GM11168 (cell line): ENCODE measurements around the gene STPG4.

Source experiments
- in situ Hi-C: fragments of 300-500 bp; cut with MboI; formaldehyde crosslinking; loops from one replicate; pipeline ENCODE4 v1.12.0; 2022; ENCODE audit warnings: low sequenced_read_pairs; ENCODE audit not compliant: unreplicated experiment

The STPG4 gene

DNA sequence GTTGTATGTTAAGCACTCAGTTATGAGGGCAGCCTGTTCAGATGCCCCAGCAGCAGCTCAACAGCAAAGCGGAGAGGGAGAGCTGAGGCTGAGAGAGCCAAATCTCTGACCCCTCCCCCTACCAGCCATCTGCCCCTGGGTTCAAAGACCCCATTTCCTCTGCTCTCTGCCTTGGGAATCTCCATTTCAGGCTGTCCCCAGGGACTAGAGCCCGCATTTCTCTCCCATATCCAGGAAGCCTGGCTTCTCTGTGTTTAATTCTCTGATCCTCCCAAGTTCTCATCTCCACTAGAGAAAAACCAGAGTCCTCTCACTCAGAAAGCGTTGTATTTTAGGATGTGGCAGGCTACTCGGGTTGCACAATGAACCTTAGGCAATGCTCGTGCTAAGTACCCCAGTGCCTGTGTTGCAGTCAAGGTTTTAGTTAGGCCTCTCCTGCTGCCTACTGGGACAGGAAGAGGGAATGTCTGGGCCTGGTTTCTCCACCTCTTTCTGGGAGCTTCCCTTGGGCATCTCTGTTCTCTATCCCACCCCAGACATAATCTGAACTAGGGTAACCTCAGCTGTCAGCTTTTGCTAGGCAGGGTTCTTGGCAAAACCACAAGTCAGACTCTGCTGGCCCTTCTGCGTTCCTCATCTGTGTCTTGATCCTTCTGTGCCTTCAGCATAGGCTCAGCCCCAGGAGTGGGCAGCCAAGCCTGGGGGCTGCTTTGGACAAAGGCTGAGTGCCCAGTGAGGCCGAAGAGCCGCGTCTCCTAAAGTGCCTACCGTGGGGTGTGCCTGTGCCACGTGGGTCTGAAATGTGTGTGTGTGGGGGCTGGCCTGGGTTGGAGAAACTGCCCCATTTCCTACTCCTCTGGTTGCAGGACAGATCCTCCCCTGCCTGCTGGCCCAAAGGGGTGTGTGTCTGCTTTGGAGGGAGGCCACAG lies 96.8 kb downstream of the STPG4 start:
- in situ Hi-C loops: no loop called here

DNA sequence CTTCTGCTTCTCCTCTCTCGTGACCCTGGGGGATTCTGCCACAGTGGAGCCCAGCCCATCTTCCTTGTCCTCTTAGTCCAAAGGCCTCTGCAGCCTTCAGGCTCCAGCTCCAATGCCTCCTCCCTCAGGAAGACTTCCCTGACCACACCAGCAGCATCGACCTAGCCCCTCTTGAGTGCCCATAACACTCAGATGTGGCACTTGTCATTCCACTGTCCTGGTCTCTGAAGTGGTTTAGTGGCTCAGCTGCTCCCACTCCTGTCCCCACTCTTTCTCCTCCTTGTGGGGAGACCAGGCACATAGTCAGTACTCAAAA lies 97.5 kb downstream of the STPG4 start:
- in situ Hi-C loops: no loop called here

DNA sequence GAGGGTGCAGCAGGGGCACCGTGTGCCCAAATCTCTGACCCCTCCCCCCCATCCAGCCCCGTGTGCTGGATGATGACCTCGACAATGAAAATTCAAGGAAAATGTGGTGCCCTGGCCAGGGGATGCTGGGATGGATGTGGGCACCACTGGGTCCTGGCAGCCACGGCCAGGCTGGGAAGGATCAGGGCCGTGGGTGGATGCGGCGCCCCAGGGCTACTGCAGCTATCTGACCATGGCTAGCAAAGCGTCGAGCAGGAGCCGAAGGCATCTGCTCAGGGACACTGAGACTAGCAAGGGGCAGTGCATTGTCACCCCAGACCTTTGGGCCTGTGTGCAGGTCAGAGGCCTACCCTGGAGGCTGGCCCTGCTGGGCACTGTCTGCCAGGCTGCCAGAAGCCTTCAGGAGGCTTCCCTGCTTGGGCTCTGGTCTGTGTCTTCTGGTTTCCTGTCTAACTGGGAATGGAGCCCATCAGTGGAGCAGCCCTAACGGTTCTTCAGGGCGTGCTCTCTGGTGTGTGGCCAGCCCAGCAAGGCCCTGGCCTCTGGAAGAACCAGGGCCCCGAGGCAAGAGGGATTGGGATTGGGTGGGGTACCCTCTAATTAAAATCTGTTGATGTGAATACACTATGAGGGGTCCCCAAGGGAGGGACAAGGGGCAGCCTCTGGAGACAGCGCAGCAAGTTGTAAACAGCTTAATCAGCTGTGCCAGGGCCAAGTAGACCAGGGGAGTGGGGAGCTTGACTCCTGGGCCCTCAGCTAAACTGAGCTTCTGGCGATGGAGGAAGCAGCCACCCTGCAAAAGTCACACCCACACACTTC lies 98.0 kb downstream of the STPG4 start:
- in situ Hi-C loops: no loop called here

DNA sequence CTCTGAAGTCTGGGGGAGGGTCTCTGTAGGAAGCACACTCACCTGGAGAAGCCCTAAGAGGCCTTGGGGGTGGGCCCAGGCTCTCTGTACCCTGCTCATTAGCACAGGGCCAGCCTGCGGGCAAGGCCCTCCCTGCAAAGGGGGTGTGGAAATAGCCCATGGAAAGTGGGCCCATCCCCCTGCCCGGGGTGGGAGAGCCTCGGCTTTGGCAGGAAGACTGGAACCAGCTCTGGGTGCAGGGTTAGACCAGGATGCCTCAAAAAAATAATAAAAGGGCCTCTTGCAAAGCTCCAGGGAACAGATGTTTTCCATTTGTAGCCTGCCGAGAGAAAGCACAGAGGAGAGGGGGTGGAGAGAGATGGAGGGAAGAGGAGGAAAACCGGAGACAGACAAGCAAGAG lies 98.7 kb downstream of the STPG4 start:
- in situ Hi-C loops: no loop called here

DNA sequence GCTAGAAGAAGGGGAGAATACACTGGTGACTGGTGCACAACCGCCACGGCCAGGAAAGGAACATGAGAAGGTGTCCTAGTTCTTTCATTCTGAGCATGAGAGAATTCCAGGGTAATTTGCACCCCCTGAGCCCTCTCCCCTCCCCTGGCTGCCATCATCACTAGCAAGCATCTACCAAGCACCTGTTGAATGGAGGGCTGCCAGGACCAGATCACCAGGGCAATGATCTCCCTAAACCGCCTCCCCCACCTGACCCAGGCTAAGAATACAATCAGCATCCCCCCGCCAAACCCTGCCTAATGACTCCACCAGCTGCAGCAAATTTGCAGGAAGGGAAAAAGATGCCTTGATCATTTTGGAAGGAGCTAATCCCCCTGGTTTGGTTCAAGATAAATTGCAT lies 100.2 kb downstream of the STPG4 start:
- in situ Hi-C loops: no loop called here

DNA sequence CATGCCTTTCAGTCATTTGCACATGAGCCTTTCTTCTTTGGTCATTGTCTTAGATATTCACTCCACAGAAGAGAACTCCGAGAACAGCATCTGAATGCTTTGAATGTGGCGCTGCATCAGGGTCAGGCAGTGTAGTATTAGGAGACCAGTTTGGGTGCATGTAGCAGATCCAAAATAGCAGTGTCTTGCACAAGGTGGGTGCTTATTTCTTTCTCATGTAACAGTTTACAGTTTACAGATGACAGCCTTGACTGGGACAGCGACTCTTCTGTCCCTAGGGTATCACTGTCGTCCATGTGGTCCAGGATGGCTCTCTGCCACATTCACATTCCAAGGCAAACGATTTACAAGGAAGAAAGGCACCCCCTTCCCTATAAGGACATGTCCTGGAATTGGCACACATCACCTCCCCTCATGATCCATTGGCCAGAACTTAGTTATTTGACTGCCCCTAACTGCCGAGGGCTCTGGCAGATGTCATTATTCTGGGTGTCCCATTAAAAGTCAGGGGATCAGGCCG lies 101.0 kb downstream of the STPG4 start:
- in situ Hi-C loops: no loop called here

DNA sequence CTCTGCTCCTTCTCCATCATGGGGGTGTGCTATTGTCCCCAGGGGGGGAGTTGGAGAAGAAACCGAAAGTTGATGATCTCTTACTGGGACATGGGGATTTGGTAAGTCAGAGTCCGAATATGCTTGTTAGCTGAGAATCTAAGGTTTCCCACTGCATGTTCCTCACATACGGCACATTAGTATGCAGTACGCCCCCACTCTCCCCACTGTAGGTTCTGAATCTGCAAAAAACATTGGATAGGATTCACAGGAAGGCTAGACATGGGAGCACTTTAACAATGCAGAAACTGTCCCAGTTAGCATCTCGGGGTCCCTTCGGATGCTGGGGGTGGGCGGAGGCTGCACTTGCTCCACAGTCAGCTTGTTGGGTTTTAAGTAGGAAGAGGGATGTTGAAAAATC lies 102.3 kb downstream of the STPG4 start:
- in situ Hi-C loops: no loop called here

DNA sequence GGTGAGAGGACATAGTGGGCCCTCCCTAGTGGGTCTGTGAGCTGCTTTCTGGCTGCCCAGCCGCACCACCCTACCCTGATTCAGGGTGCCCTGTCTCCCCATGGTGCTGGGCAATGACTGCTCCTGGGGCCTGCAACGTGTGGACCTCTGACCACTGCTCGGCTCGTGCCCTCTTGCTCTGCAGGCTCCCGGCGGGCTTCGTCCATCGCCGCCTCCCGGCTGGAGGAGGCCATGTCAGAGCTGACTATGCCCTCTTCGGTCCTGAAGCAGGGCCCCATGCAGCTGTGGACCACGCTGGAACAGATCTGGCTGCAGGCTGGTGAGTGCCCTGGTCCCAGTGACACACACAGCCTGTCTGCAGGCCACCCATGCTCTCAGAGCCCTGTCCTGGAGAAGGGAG lies 103.5 kb downstream of the STPG4 start:
- in situ Hi-C loops: no loop called here

DNA sequence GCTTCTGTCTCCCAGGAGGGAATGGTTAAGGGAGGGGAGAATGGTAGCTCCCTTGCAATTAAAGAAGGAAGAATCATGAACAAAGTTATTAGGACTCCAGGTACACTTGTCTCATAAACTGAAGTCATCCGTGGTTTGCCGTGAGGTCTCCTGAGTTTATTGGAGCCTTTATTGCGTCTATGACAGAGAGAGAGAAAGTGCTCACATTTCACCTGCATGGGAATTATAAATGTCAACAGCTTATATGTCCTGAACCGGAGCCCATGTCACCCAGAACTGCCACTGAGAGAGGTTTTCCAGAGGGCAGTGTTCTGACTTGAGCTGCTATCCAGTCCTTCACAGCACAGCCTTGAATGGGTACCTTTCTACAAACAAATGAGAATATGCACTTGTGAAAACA lies 104.3 kb downstream of the STPG4 start:
- in situ Hi-C loops: no loop called here

DNA sequence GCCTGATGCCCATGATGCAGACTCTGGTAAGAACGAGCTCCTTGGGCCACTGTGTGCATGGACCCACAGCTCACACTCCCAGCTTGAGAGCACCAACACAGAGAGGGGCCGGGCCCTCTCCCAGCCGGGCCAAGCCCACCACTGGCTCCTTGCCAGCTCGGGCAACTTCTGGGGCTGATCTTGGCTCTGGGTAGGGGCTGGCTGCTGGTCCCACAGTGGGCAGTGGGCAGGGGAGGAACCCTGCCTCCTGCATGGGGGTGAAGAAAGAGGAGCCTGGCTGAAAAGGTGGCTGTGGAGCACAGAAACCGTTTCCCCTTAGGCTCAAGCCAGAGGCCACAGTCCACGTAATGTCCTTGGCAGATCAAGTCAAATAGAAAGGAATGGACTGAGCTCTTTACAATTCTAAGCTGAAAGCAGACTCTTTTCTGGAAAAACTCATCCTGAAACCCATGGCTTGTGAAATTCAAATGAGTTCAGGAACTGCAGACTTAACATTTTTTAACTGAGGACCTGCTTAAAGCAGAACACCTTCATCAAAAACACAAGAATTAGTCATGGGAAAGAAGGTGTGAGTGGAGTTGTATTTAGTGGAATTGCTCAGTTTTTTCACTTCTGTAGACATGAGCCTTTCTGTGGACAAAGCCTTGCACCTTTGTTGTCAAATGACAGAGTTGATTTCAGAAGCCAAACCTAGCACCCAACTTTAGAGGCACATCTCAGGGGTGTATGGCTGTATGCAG lies 104.9 kb downstream of the STPG4 start:
- in situ Hi-C loops: no loop called here

DNA sequence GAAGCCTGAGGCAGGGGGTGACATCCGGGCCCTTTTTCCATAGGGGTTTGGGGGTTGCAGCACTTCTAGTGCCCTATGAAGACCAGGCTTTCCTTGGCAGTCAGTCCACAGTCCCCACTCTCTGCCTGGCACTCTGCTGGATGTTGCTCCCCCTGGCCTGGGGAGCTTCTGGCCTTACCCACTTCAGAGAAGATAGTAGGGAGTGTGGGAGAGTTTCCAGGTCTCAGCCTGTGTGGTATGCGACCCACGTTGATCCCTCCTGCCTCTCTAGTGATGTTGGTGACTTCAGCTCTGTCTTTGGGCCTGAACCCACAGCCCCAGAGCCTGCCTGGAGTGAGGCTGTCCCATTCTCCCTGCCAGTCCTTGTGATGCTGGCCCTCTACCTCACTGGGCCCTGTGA lies 105.6 kb downstream of the STPG4 start:
- in situ Hi-C loops: no loop called here

DNA sequence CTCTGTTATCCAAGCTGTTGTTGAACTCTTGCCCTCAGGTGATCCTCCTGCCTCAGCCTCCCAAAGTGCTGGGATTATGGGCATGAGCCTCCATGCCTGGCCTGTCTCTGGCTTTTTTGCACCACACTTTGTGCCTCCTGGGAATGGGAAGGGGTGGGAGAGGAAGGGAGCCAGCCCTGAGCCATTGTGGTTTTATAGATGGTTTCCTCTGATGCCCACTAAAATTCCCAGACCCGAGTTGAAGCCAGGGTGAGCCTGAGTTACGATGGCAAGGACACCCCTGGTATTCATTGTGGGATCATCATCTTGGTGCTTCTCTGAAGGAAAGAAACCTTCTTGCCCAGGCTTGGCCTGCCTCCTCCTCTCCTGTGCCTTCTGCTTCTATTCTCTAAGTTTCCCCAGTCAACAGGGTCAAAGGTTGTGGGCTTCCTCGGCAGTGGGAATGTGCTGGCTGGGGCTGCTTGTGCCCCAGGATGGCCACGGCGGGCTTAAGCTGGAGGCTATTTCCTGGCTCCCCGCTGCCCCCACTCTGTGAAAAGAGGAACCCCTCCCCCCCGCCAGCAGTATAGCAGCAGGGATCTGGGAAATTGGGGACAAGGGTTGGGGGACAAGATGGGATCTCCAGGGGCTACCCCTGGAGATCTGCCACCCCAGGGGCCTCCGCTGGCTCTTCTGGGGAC lies 106.2 kb downstream of the STPG4 start:
- in situ Hi-C loops: no loop called here

DNA sequence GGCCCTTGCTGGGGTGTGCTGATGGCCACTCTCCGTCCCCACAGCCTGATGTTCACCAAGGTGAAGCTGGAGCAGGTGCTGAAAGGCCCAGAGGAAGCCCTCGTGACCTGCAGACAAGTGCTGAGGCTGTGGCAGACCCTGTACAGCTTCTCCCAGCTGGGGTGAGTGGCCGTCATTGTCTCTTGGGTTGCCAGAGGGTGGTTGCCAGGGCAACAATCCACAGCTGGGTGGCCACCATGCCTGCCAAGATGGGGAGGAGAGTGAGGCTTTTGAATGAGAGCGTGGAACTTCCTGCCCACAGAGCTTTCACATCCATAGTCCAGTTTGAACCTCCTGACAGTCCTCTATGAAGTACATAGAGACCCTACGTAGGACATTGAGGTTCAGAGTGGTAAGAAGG lies 108.8 kb downstream of the STPG4 start:
- in situ Hi-C loops: no loop called here

DNA sequence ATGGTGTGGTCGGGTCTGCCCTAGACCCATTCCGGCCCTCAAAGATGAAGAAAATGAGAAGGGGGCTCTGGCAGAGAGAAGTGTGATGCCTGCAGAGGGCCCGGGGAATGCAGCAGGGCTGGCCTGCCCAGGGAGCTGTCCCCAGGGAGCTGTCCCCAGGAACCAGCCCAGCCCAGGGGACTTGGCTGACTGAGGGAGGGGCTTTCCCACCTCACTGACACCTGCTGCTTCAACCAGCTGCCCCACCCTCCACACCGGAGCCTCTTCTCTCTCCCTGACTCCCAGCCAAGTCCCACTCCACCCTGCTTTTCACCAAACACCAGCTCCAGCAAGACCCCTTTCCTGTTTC lies 111.2 kb downstream of the STPG4 start:
- in situ Hi-C loops: no loop called here

DNA sequence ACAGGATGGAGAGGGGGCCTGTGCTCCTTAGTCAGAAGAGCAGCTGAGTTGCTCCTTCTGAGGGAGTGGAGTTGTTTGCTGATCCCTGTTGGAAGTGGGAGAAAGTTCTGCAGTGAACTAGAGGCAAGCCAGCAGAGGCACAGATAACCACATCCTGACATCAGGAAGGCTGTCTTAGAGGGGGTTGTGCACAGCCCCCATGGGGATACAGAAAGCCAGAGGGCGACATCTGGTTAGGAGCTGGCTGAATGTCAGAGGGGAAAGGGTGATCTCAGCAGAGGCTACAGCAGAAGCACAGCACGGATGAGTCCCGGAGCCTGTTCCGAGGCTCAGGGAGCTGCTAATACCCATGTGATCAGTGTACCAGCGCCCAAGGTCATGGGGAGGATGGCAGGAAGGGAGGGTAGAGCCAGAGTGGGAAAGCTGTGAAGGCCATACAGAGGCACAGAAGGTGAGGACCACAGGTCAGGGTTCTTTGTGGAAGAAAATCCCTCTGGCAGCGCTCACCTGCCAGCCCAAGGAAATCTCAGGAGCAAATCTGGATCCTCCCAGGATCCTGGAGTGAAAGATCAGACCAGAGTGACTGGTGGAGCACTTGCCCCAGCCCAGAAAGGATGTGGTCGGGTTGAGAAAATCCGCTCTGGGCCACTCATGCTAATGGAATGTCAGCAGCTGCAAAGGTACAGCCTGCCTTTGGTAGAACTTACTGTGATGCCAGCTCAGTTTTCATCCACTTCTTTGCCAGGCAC lies 111.8 kb downstream of the STPG4 start:
- in situ Hi-C loops: no loop called here

DNA sequence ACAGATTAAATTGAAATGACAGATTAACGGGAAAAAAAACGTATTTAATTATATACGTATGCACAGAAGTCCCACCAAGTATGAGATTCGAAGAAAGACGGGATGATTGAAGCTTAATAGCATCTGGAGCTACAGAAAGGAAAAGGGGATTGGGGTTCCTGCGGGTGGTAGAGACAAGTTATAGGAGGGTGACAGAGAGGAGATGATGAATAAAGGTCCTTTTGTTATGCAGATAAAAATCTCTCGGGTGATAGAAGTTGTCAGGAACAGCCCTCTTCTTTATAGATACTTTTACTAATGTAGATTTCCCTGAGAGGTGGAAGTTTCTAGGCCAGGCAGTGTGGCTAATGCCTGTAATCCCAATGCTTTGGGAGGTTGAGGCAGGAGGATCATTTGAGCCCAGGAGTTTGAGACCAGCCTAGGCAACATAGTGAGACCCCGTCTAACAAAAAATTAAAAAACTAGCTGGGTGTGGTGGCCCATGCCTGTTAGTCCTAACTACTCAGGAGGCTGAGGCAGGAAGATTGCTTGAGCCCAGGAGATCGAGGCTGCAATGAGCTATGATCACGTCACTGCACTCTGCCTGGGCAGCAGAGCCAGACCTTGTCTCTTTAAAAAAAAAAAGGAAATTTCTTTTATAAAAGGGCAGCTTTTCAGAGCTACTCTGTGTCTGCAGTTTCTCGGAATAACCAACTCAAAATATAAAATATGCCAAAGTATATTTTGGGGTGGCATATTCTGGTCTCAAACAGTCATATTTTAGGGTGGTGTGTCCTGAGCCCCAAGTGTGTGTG lies 113.0 kb downstream of the STPG4 start:
- in situ Hi-C loops: no loop called here

DNA sequence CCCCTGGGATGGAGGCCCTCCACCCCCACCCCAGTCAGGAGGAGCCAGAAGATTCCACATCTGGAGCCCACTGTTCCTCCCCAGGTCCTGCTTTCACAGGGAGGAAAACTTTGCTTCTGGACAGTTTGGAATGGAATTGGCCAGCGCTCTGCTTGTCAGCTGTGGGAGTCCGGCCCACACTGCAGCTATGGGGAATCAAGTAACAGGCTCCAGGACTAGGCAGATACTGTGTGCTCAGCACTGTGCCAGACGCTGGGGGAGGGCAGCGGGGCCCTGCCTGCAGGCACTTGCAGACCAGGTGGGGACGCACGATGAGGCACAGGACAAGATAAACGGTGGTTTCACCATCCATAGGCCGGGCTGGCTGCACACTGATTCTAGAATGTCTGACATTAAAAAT lies 114.0 kb downstream of the STPG4 start:
- in situ Hi-C loops: no loop called here

DNA sequence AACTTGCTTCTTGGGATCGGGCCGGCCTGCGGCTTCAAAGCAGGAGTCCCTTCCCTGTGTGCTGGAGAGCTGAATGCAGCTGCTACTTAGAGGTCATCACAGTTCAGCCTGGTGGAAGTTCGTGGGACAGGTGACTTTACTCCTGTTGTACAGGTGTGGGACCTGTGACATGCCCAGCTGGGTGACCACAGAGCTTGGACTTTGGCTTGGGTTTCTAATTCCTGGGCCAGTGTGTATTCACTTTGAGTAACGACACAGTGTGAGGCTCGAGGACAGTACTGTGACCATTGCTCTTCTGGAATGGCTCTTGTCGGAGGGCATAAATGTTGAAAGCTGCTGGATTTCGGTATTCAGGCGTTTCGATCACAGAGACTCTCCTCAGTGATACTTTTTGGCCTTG lies 114.5 kb downstream of the STPG4 start:
- in situ Hi-C loops: no loop called here
